Loucy (cell line): ENCODE results near the gene APAF1.
"Not testable (repeated sequence)": the region's sequence is repeated elsewhere in the genome, so short reads cannot be mapped to it uniquely, and the experiment has no call there.

Experiments used
- H2AFZ ChIP-seq: fragments of 200-600 bp; sonication (generic); 2 replicates; pipeline ENCODE4 v1.6.0; 2016; ENCODE audit warnings: antibody characterized with exemption, mild to moderate bottlenecking, low read length, moderate library complexity
- H3F3A ChIP-seq: fragments of 200-600 bp; 2 replicates; pipeline ENCODE4 v1.6.0; 2016; ENCODE audit warnings: antibody characterized with exemption, low read depth, mild to moderate bottlenecking
- H3K27me3 ChIP-seq: fragments of 200-600 bp; sonication (generic); 2 replicates; pipeline ENCODE4 v1.6.1; 2014; ENCODE audit warnings: low read length, mild to moderate bottlenecking; ENCODE audit not compliant: insufficient read depth, poor library complexity, severe bottlenecking
- H3K36me3 ChIP-seq: fragments of 200-600 bp; sonication (generic); 2 replicates; pipeline ENCODE4 v1.6.1; 2016; ENCODE audit warnings: low read length; ENCODE audit not compliant: insufficient read depth
- H3K4me1 ChIP-seq: fragments of 200-600 bp; sonication (generic); 2 replicates; pipeline ENCODE4 v1.5.1; 2014; ENCODE audit warnings: low read length, mild to moderate bottlenecking; ENCODE audit not compliant: insufficient read depth, poor library complexity, severe bottlenecking
- H3K4me2 ChIP-seq: fragments of 200-600 bp; sonication (generic); 2 replicates; pipeline ENCODE4 v1.6.0; 2014; ENCODE audit warnings: antibody characterized with exemption, low read length, low read depth, mild to moderate bottlenecking; ENCODE audit not compliant: poor library complexity, severe bottlenecking
- H3K4me3 ChIP-seq: fragments of 200-600 bp; sonication (generic); 2 replicates; pipeline ENCODE4 v1.5.1; 2014; ENCODE audit warnings: low read length, mild to moderate bottlenecking, mixed read lengths; ENCODE audit not compliant: poor library complexity, severe bottlenecking
- H3K79me2 ChIP-seq: fragments of 200-600 bp; sonication (generic); 2 replicates; pipeline ENCODE4 v1.6.1; 2014; ENCODE audit warnings: low read length; ENCODE audit not compliant: insufficient read depth
- H3K9ac ChIP-seq: fragments of 200-600 bp; sonication (generic); 2 replicates; pipeline ENCODE4 v1.6.0; 2014; ENCODE audit warnings: mild to moderate bottlenecking, low read depth, low read length, moderate library complexity; ENCODE audit not compliant: poor library complexity, severe bottlenecking
- H3K9me2 ChIP-seq: fragments of 200-600 bp; sonication (generic); replicated peaks from 2 replicates; pipeline ENCODE4 v1.6.1; 2016; ENCODE audit warnings: low read depth, low read length, mixed read lengths
- H3K9me3 ChIP-seq: fragments of 200-600 bp; sonication (generic); 2 replicates; pipeline ENCODE4 v1.6.1; 2014; ENCODE audit warnings: mild to moderate bottlenecking, antibody characterized with exemption, low read length, low read depth; ENCODE audit not compliant: insufficient read depth
- H4K20me1 ChIP-seq: fragments of 200-600 bp; sonication (generic); 2 replicates; pipeline ENCODE4 v1.6.0; 2014; ENCODE audit warnings: antibody characterized with exemption, low read length, mild to moderate bottlenecking; ENCODE audit not compliant: insufficient read depth, poor library complexity, severe bottlenecking
- CTCF ChIP-seq: fragments of 200-600 bp; sonication (generic); conservative IDR thresholded peaks from 2 replicates; pipeline ENCODE4 v1.5.1; 2014; ENCODE audit warnings: mild to moderate bottlenecking, antibody characterized with exemption, low read length
- EZH2phosphoT487 ChIP-seq: fragments of 200-600 bp; IDR thresholded peaks from 2 replicates; pipeline ENCODE4 v1.6.1; 2018; ENCODE audit warnings: antibody characterized with exemption, mild to moderate bottlenecking, moderate library complexity, borderline replicate concordance

Gene APAF1

DNA sequence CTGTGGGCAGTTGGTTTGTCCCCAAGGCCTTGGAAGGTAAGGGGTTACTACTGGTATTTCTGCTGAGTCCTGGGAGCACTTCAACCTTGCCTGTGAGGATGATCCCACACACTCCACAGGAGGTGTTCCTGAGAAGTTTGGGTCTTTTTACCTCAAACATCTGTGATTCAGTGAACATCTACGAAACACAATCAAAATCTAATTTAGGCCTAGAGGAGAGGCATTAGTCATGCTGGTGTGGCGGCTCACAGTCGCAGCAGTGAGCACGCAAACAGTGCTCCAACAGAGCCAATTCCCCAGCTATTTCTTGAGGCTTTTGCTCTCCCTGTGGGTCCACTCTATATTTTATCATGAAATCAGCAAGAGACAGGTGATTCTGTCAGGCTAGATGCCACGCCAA is 107.6 kb downstream of the APAF1 start:
- Histone ChIP-seq H3K9me3 (no peaks in the 10 kb centered on the region), H3K4me2 (no peak overlapping the region), H3K4me1 (peaks cover 7% of the 10 kb centered on the region), H3K79me2 (no peaks in the 10 kb centered on the region), H3K9me2 (no peaks in the 10 kb centered on the region), H4K20me1 (no peaks in the 10 kb centered on the region), H3K9ac (no peak overlapping the region), H3F3A (no peaks in the 10 kb centered on the region), H3K27me3 (no peaks in the 10 kb centered on the region), H3K4me3 (no peak overlapping the region), H3K36me3 (no peaks in the 10 kb centered on the region), H2AFZ (no peak overlapping the region)
- TF ChIP-seq EZH2phosphoT487 = no peak
- no peak for TF ChIP-seq CTCF

DNA sequence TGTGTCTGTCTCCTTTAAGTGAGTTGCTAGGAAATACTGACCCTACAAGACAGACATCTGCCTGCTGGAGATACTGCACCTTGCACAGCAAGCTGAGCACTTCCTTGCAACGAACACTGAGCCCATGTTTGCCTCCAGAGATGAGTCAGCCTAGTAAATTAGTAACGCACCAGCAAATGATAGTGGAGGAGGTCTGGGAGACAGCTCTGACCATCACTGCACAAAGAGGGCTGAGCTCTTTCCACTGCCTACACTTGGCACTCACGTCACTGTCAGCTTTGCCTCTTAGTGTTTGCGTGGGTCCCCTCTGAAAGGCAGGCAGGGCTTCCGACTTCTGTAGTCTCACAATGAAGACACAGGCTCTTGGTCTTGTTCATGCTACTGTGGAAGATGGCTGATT is 109.0 kb downstream of the APAF1 start:
- H4K20me1 ChIP-seq = no peaks in the 10 kb centered on the region
- no peaks in the 10 kb centered on the region for H3K9me2 ChIP-seq
- H3K79me2 ChIP-seq = no peaks in the 10 kb centered on the region
- H3K9ac ChIP-seq = no peak overlapping the region
- no peaks in the 10 kb centered on the region for H3F3A ChIP-seq
- H3K4me1 ChIP-seq = peaks cover 7% of the 10 kb centered on the region
- peak overlapping the region; percentile 79 for H2AFZ ChIP-seq
- no peak overlapping the region for H3K4me3 ChIP-seq
- H3K36me3 ChIP-seq = no peaks in the 10 kb centered on the region
- H3K9me3 ChIP-seq = no peaks in the 10 kb centered on the region
- no peak overlapping the region for H3K4me2 ChIP-seq
- no peaks in the 10 kb centered on the region for H3K27me3 ChIP-seq
- TF ChIP-seq CTCF = no peak
- no peak for TF ChIP-seq EZH2phosphoT487

- not testable (repeated sequence) for H3K36me3 ChIP-seq, H3K9me3 ChIP-seq, H3K27me3 ChIP-seq, H3K9ac ChIP-seq, H3F3A ChIP-seq, H4K20me1 ChIP-seq, H2AFZ ChIP-seq, H3K4me2 ChIP-seq, H3K9me2 ChIP-seq, H3K4me3 ChIP-seq, H3K79me2 ChIP-seq, H3K4me1 ChIP-seq
Observed at GRCh38 chr12:98755855-98756254, 110.8 kb downstream of the APAF1 start.

DNA sequence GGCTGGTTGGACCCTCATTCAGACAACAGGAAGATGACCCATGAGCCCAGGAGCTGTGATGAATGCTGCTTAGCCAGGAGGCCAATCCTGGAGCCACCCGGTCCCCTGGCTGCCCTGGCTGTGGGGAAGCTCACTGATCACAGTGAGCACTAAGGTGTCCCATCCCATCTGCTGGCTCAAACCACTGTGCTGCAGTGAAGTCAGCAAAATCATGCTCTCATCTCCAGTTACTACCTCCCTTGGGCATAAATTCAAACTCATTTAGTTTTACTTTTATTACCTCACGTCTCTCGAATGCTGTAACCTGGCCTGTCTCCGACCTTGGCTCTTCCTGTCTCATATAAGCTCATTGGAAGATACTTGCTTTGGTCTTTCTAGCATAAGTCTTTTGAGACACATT is 112.4 kb downstream of the APAF1 start:
- TF ChIP-seq CTCF (no peak), EZH2phosphoT487 (no peak)
- Histone ChIP-seq H3K9me3 (no peaks in the 10 kb centered on the region), H3K4me1 (peaks cover 7% of the 10 kb centered on the region), H3K4me3 (no peak overlapping the region), H3K79me2 (no peaks in the 10 kb centered on the region), H3K27me3 (no peaks in the 10 kb centered on the region), H3F3A (no peaks in the 10 kb centered on the region), H3K9ac (no peak overlapping the region), H3K36me3 (no peaks in the 10 kb centered on the region), H3K9me2 (no peaks in the 10 kb centered on the region), H4K20me1 (no peaks in the 10 kb centered on the region), H3K4me2 (no peak overlapping the region), H2AFZ (no peak overlapping the region)
